HG02870 (cell line): Measurements from ENCODE around the gene OR4N5.
"Not testable (repeated sequence)": the region's sequence is repeated elsewhere in the genome, so short reads cannot be mapped to it uniquely, and the experiment has no call there.

Experiments
- ATAC-seq: cut with Tn5 transposase; IDR thresholded peaks from one replicate; pipeline ENCODE4 v1.9.1; 2021; ENCODE audit warnings: mild to moderate bottlenecking, moderate library complexity; ENCODE audit not compliant: unreplicated experiment

The OR4N5 gene

GRCh38 chr14:20138520-20138919 lies at the start of gene OR4N5:
Gene OR4N5, plus strand, starts transcription at chr14:20138820. Its CDS starts 4,916 bp downstream, at chr14:20143736.
- ATAC-seq: no peak

DNA sequence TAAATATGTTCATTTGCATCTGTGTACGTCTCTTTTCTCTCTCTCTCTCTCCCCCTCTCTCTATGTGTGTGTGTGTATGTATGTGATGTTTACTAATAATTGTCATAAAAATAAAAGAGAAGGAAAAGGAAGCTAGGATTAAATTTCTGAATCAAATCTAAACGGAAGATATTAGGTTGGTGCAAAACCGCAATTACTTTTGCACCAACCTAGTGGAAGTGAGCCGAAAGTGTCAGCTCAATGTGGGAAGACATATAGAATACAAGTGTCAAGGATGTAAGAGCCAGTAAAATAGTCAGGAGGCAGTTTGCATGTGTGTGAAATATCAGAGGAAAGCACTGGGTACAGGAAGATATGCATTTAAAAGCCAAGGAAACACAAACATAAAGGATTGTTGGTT lies 46.6 kb upstream of the OR4N5 start:
- no peak for ATAC-seq

DNA sequence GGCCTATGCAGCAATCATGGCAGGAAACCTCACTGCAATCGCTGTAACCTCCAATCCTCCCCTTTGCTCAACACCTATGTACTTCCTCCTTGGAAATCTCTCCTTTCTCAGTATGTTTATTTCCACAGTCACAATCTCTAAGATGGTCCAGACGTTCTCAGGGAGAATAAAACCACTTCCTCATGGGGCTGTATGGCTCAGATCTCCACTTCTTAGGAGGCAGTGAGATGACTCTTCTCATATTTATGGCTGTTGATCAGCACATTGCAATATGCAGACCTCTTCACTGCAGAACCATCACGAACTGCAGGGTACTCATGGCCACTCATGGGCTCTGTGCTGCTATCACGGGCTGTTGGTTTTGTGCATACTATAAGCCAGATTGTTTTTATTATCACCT lies 45.2 kb upstream of the OR4N5 start:
- no peak for ATAC-seq

DNA sequence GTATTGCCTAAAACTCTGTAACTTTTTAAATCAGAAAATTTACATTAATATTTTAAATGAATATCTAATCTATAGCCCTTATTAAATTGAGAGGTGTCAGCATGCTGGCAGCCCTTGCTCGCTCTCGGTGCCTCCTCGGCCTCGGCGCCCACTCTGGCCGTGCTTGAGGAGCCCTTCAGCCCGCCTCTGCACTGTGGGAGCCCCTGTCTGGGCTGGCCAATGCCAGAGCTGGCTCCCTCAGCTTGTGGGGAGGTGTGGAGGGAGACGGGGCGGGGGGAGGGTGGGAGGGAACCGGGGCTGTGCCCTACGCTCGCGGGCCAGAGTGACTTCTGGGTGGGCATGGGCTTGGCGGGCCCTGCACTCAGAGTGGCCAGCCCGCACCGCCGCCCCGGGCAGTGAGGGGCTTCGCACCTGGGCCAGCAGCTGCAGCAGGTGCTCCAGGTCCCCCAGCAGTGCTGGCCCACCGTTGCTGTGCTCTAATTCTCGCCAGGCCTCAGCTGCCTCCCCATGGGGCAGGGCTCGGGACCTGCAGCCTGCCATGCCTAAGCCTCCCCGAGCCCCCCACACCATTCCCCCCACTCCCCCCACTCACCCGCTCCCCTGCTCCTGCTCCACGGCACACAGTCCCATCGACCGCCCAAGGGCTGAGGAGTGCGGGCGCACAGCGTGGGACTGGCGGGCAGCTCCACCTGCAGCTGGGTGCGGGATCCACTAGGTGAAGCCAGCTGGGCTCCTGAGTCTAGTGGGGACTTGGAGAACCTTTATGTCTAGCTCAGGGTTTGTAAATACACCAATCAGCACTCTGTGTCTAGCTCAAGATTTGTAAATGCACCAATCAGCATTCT lies 39.5 kb upstream of the OR4N5 start:
- ATAC-seq: not testable (repeated sequence)

- no peak for ATAC-seq
Observed at GRCh38 chr14:20110438-20110837, 28.2 kb upstream of the OR4N5 start, which contains the start of gene OR4K17. Gene OR4K17, plus strand, starts transcription at chr14:20110739. Its CDS starts 6,761 bp downstream, at chr14:20117500.

DNA sequence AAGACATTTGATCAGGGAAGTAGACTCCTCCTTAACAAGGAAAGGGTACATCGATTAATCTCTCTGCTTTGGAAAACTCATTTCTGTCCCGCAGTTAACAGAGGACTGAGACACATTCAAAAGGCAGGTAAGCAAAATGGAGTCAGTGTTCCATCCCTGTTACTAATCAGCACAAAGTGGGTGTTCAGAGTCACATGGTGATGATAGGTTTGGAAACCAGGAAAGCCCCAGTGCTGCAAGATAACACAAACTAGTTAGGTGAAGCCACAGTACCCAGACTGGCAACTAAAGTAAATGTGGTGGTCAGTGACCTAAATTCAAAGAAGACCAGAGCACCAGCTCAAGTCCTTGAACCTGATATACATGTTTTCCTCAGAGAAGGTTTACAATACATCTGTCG lies 26.3 kb upstream of the OR4N5 start:
- no peak for ATAC-seq

DNA sequence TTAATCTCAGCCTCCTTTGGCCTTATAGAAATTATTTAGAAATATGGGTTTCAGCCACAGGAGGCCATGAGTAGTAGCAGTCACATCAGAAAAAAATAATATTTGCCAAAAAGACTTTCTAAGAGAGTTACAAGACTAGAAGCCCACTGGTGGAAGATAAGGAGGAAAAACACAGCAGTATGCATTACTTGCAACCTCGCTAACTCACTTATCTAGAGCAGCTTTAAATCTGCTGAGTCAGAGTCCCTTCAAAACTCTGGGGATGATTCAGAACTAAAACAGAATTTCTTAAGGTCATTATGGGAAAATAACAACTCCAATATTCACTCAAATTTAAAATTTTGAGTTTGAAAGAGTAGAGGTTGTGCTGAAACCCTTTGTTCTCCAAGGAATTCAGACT lies 21.9 kb upstream of the OR4N5 start:
- no peak for ATAC-seq

DNA sequence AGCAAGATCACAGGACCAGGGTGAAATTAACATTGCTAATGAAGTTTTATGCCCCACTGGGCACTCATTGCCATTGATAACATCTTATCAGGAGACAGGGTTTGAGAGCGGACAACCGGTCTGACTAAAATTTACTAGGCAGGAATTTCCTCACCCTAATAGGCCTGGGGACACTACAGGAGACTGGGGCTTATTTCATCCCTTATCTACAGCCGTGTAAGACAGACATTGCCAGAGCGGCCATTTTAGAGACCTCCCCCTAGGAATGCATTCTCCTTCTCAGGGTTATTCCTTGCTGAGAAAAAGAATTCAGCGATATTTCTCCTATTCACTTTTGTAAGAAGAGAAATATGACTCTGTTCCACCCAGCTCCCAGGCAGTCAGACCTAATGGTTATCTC lies 19.8 kb upstream of the OR4N5 start:
- ATAC-seq: no peak

DNA sequence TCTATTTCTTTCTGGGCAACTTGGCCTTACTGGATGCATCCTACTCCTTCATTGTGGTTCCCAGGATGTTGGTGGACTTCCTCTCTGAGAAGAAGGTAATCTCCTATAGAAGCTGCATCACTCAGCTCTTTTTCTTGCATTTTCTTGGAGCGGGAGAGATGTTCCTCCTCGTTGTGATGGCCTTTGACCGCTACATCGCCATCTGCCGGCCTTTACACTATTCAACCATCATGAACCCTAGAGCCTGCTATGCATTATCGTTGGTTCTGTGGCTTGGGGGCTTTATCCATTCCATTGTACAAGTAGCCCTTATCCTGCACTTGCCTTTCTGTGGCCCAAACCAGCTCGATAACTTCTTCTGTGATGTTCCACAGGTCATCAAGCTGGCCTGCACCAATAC lies 5.3 kb downstream of the OR4N5 start:
- ATAC-seq: no peak

DNA sequence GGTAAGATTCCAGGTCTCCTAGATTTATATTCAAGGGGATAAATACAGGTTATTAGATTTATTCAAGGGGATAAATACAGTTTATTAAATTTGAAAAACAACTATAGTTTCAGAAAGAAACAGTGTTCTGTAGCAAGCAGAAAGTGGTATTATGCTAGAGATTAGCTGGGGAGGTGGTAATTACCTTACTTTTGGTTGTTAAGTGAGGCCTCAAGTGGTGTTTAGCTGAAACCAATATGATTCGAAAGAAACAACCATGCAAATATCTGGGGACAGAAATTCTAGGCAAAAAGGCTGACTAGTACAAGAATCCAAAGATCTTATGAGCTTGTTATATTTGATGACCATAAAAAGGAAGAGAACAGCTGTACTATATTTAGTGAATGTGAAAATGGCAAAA lies 6.2 kb downstream of the OR4N5 start:
- ATAC-seq: no peak

- no peak for ATAC-seq
Observed at GRCh38 chr14:20164462-20164861, 25.8 kb downstream of the OR4N5 start.

GRCh38 chr14:20167091-20167490 lies 28.5 kb downstream of the OR4N5 start:
- no peak for ATAC-seq

- not testable (repeated sequence) for ATAC-seq
Observed at GRCh38 chr14:20169852-20170251, 31.2 kb downstream of the OR4N5 start.

DNA sequence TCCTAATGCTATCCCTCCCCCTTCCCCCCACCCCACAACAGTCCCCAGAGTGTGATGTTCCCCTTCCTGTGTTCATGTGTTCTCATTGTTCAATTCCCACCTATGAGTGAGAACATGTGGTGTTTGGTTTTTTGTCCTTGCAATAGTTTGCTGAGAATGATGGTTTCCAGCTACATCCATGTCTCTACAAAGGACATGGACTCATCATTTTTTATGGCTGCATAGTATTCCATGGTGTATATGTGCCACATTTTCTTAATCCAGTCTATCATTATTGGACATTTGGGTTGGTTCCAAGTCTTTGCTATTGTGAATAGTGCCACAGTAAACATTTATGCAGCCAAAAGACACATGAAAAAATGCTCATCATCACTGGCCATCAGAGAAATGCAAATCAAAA lies 35.6 kb downstream of the OR4N5 start:
- not testable (repeated sequence) for ATAC-seq

DNA sequence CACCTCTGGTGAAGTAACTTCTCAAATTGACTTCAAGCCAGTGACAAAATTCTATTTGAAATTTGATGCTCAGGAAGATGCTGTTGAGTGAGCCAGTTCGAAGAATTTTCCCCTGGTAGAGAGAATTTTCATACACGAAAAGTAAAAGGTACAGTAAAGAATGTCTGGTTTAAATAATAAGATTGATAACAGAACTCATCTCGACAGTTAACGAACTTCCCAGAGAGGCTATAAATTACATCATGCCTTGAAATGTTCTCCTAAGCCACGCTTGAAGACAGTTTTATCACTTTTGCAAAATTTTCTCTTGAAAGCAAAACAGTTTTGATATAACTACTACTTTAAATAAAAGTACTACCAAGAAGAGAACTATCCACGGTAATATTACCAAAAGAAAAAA lies 37.7 kb downstream of the OR4N5 start:
- no peak for ATAC-seq

GRCh38 chr14:20177433-20177974 lies 38.9 kb downstream of the OR4N5 start:
- no peak for ATAC-seq

DNA sequence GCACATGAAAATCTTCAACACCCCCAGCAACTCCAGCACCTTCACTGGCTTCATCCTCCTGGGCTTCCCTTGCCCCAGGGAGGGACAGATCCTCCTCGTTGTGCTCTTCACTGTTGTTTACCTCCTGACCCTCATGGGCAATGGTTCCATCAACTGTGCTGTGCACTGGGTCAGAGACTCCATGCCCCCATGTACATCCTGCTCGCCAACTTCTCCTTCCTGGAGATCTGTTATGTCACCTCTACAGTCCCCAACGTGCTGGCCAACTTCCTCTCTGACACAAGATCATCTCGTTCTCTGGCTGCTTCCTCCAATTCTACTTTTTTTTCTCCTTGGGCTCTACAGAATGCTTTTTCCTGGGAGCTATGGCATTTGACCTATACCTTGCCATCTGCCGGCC lies 40.6 kb downstream of the OR4N5 start:
- ATAC-seq: no peak

DNA sequence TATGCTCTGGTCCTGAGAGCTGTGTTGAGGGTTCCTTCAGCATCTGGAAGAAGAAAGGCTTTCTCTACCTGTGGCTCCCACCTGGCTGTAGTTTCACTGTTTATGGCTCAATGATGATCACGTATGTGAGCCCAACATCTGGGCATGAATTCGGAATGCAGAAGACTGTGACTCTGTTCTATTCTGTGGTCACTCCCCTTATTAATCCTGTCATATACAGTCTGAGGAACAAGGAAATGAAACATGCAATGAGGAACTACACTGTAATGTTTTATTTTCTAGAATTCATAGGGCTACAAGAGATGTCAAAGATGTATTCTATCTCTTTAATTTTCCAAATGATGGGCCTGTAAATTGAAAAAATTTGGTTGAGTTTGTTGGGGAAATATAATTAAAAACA lies 41.3 kb downstream of the OR4N5 start:
- ATAC-seq: no peak

DNA sequence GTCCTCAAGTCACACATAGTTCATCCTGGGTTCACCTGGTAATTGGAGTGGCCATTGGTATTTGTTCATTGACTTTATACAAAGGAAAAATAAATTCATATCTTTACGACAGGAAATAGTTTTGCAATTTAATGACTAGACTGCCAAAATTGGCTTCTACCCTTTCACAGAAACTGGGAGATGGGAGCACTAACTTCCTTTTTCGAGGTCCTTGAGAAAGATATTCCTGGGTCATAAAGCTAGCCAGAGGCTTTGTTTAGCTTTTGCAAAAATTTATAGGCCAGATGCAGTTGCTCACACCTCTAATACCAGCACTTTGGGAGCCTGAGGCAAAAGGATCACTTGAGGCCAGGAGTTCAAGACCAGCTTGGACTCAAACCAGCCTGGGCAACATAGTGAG lies 41.9 kb downstream of the OR4N5 start:
- ATAC-seq: no peak

- no peak for ATAC-seq
Observed at GRCh38 chr14:20184181-20184580, 45.6 kb downstream of the OR4N5 start.

- no peak for ATAC-seq
Observed at GRCh38 chr14:20190596-20190995, 52.0 kb downstream of the OR4N5 start, which contains the start of gene OR11G2. Gene OR11G2, plus strand, starts transcription at chr14:20190896. Its CDS starts 6,542 bp downstream, at chr14:20197438.

- ATAC-seq: no peak
Observed at GRCh38 chr14:20191396-20191795, 52.8 kb downstream of the OR4N5 start.
